ENCODE results near the gene SEMA3A. TPM values are rescaled to one million over a fixed set of nuclear protein-coding genes. Genes with fewer than 3 reads are reported as not detected.

SEMA3A gene
- total RNA-seq, 1 experiment from 2014 or later: 14.2 TPM

- no TSS peak for BruUV-seq (replicated peaks)
- Histone ChIP-seq H3K4me2 (ENCODE audit: low read length) (no peak overlapping the region), H3K4me3 (replicated peaks in 1 of 2; ENCODE audit: low read depth in 1 of 2, low read length in 2 of 2) (no peak overlapping the region), H2AFZ (ENCODE audit: low read depth, low read length, poor library complexity, severe bottlenecking) (no peak overlapping the region), H3K9ac (ENCODE audit: low read length) (no peak overlapping the region), H3K79me2 (ENCODE audit: insufficient read depth, low read length) (no peaks in the 10 kb centered on the region), H3K4me1 (ENCODE audit: control insufficient read depth in 1 of 2, insufficient read depth in 2 of 2, low read length in 2 of 2) (no peaks in the 10 kb centered on the region), H3K9me3 (ENCODE audit: control insufficient read depth in 1 of 2, insufficient read depth in 1 of 2, low read depth in 1 of 2, low read length in 2 of 2) (no peaks in the 10 kb centered on the region), H4K20me1 (ENCODE audit: insufficient read depth) (no peaks in the 10 kb centered on the region), H3K9me2 (ENCODE audit: insufficient read depth) (no peaks in the 10 kb centered on the region), H3K27ac (ENCODE audit: low read depth, low read length) (no peak overlapping the region), H3K27me3 (ENCODE audit: insufficient read depth, low read length) (no peaks in the 10 kb centered on the region), H3K36me3 (ENCODE audit: control insufficient read depth in 1 of 2, insufficient read depth in 2 of 2, low read length in 2 of 2) (no peaks in the 10 kb centered on the region)
- DNase-seq (ENCODE audit: low read depth, low spot score) (no peak), ATAC-seq (peak; percentile 64)
- POLR2A ChIA-PET: no interaction called here
- intact Hi-C loops (cut with micrococcal nuclease): loop anchor here (1.0 to 10.0 kb wide), 5 partner anchors 39 to 1868 kb away; no protein-coding TSS in a partner anchor
- peak; percentile 83 for TF ChIP-seq RAD21 (IDR thresholded peaks at IDR 0.05; ENCODE audit: low read depth)
- TF ChIP-seq CTCF (IDR thresholded peaks at IDR 0.05 in 2 of 3, conservative IDR thresholded peaks at IDR 0.05 in 1 of 3; ENCODE audit: borderline replicate concordance in 1 of 3, insufficient read depth in 1 of 3, low read depth in 2 of 3, low read length in 2 of 3): peak; percentile 41 to 70 (median 64); a peak in 5 of 6 replicates
- no peak for TF ChIP-seq ZBTB33 (IDR thresholded peaks at IDR 0.05; ENCODE audit: extremely low read depth, insufficient replicate concordance, low read length)
- CTCF ChIA-PET: interaction anchor here (2.6 kb wide), 1 partner anchor 1046 kb away, joined by 14 read pairs; no protein-coding TSS in a partner anchor
- RAD21 ChIA-PET (ENCODE audit: low non-redundant PET in 1 of 2, low total read pairs in 2 of 2, uncharacterized antibody in 2 of 2, unreplicated experiment in 2 of 2): no interaction called here
Measured at GRCh38 chr7:83976302-83976701, 218.3 kb downstream of the SEMA3A start.

GRCh38 chr7:83970081-83970480, 224.5 kb downstream of the SEMA3A start:
- no peaks in the 10 kb centered on the region for H4K20me1 ChIP-seq (ENCODE audit: insufficient read depth)
- no peak overlapping the region for H3K4me2 ChIP-seq (ENCODE audit: low read length)
- H2AFZ ChIP-seq (ENCODE audit: low read depth, low read length, poor library complexity, severe bottlenecking): no peak overlapping the region
- RAD21 ChIA-PET (ENCODE audit: low non-redundant PET in 1 of 2, low total read pairs in 2 of 2, uncharacterized antibody in 2 of 2, unreplicated experiment in 2 of 2): no interaction called here
- BruUV-seq (replicated peaks): no TSS peak
- no peaks in the 10 kb centered on the region for H3K36me3 ChIP-seq (ENCODE audit: control insufficient read depth in 1 of 2, insufficient read depth in 2 of 2, low read length in 2 of 2)
- no peaks in the 10 kb centered on the region for H3K4me1 ChIP-seq (ENCODE audit: control insufficient read depth in 1 of 2, insufficient read depth in 2 of 2, low read length in 2 of 2)
- no peak overlapping the region for H3K4me3 ChIP-seq (replicated peaks in 1 of 2; ENCODE audit: low read depth in 1 of 2, low read length in 2 of 2)
- H3K27me3 ChIP-seq (ENCODE audit: insufficient read depth, low read length): no peaks in the 10 kb centered on the region
- ATAC-seq: no peak
- H3K9me3 ChIP-seq (ENCODE audit: control insufficient read depth in 1 of 2, insufficient read depth in 1 of 2, low read depth in 1 of 2, low read length in 2 of 2): no peaks in the 10 kb centered on the region
- intact Hi-C loops (cut with micrococcal nuclease): loop anchor here (10.0 kb wide), 1 partner anchor 1875 kb away; no protein-coding TSS in a partner anchor
- DNase-seq (ENCODE audit: low read depth, low spot score): no peak
- H3K9me2 ChIP-seq (ENCODE audit: insufficient read depth): no peaks in the 10 kb centered on the region
- no peak overlapping the region for H3K27ac ChIP-seq (ENCODE audit: low read depth, low read length)
- no peaks in the 10 kb centered on the region for H3K79me2 ChIP-seq (ENCODE audit: insufficient read depth, low read length)
- no peak overlapping the region for H3K9ac ChIP-seq (ENCODE audit: low read length)
- POLR2A ChIA-PET: no interaction called here
- CTCF ChIA-PET: no interaction called here
- no peak for TF ChIP-seq SP1 (IDR thresholded peaks at IDR 0.05; ENCODE audit: low read depth)
- TF ChIP-seq CTCF (IDR thresholded peaks at IDR 0.05 in 2 of 3, conservative IDR thresholded peaks at IDR 0.05 in 1 of 3; ENCODE audit: borderline replicate concordance in 1 of 3, insufficient read depth in 1 of 3, low read depth in 2 of 3, low read length in 2 of 3): no peak
- no peak for TF ChIP-seq SIN3A (IDR thresholded peaks at IDR 0.05; ENCODE audit: low read depth)
- no peak for TF ChIP-seq YY1 (IDR thresholded peaks at IDR 0.05; ENCODE audit: extremely low read depth, insufficient replicate concordance, low read depth, low read length)
- no peak for TF ChIP-seq ZBTB33 (IDR thresholded peaks at IDR 0.05; ENCODE audit: extremely low read depth, insufficient replicate concordance, low read length)
- no peak for TF ChIP-seq TCF7L2 (IDR thresholded peaks at IDR 0.05; ENCODE audit: borderline replicate concordance, extremely low read depth, insufficient read depth, insufficient read length)
- no peak for TF ChIP-seq ZNF274 (IDR thresholded peaks at IDR 0.05; ENCODE audit: low read depth, low read length)
- TF ChIP-seq RAD21 (IDR thresholded peaks at IDR 0.05; ENCODE audit: low read depth): no peak
